HCT116 (cell line): ENCODE results near the gene SDCBP2. TPM values are rescaled to one million over a fixed set of nuclear protein-coding genes. Genes with fewer than 3 reads are reported as not detected.

Source experiments
- ATAC-seq: fragments of 200-7000 bp; cut with Tn5 transposase; 2 replicates; pipeline ENCODE4 v1.9.1; 2020; ENCODE audit warnings: mild to moderate bottlenecking, moderate library complexity
- BruUV-seq: library from RNA; stranded (reverse); fragments of 400-500 nt; replicated peaks from 2 replicates; lab custom pipeline; 2021; lab: Mats Ljungman, UMichigan
- CTCF ChIA-PET: fragments of 300-600 bp; sonication (Branson Sonifier 250); formaldehyde crosslinking; loops from one replicate; lab custom pipeline; 2021; ENCODE audit warnings: antibody characterized with exemption; lab: Charles Lee
- POLR2A ChIA-PET: fragments of 300-600, 350-600 bp; sonication (Branson Sonifier 250); formaldehyde crosslinking; loops from one replicate; lab custom pipeline; 2021; ENCODE audit warnings: antibody characterized with exemption; lab: Charles Lee
- RAD21 ChIA-PET, 2 experiments: fragments of 300-600 bp; sonication (Branson Sonifier 250); formaldehyde crosslinking; loops; one replicate each; lab custom pipeline; 2023; ENCODE audit warnings: low total read pairs in 2 of 2; ENCODE audit not compliant: uncharacterized antibody in 2 of 2, unreplicated experiment in 2 of 2, low non-redundant PET in 1 of 2; lab: Charles Lee
- DNase-seq: peaks from one replicate; pipeline ENCODE4 v3.0.0-alpha.2; 2010; ENCODE audit warnings: low read depth, low spot score
- H2AFZ ChIP-seq: fragments of 200-600 bp; shearing (Covaris generic), sonication (generic); 2 replicates; pipeline ENCODE4 v1.6.1; 2017; ENCODE audit warnings: low read depth, mixed run types, mixed read lengths, antibody characterized with exemption, low read length; ENCODE audit not compliant: poor library complexity, severe bottlenecking
- H3K27ac ChIP-seq: 2 replicates; pipeline ENCODE4 v1.5.1; 2012; ENCODE audit warnings: low read depth, low read length
- H3K27me3 ChIP-seq: fragments of 200-600 bp; sonication (generic); 2 replicates; pipeline ENCODE4 v1.6.1; 2016; ENCODE audit warnings: mixed run types, low read length, mixed read lengths; ENCODE audit not compliant: insufficient read depth
- H3K36me3 ChIP-seq, 2 experiments: fragments of 200-500 bp in 1 of 2; fragments of 200-600 bp in 1 of 2; sonication (Bioruptor generic) in 1 of 2; sonication (generic) in 1 of 2; 2 replicates each; pipeline versions ENCODE4 v1.5.1 to v1.6.1; 2014 to 2016; ENCODE audit warnings: low read length in 2 of 2, inconsistent platforms in 1 of 2, mixed read lengths in 1 of 2, mixed run types in 1 of 2; ENCODE audit not compliant: insufficient read depth in 2 of 2, control insufficient read depth in 1 of 2
- H3K4me1 ChIP-seq, 2 experiments: fragments of 200-600 bp in 1 of 2; sonication (generic) in 1 of 2; 2 replicates each; pipeline versions ENCODE4 v1.5.1 to v1.6.1; 2012 to 2017; ENCODE audit warnings: low read length in 2 of 2, inconsistent platforms in 1 of 2, mild to moderate bottlenecking in 1 of 2, mixed read lengths in 1 of 2, mixed run types in 1 of 2, moderate library complexity in 1 of 2; ENCODE audit not compliant: insufficient read depth in 2 of 2, control insufficient read depth in 1 of 2
- H3K4me2 ChIP-seq: fragments of 200-600 bp; sonication (generic); 2 replicates; pipeline ENCODE4 v1.6.1; 2017; ENCODE audit warnings: mixed run types, low read length, mixed read lengths
- H3K4me3 ChIP-seq, 2 experiments: fragments of 200-600 bp in 1 of 2; sonication (generic) in 1 of 2; replicated peaks in 1 of 2; 2 replicates each; pipeline ENCODE4 v1.5.1; 2011 to 2016; ENCODE audit warnings: low read length in 2 of 2, control low read depth in 1 of 2, low read depth in 1 of 2, mild to moderate bottlenecking in 1 of 2, mixed read lengths in 1 of 2, mixed run types in 1 of 2
- H3K79me2 ChIP-seq: fragments of 200-600 bp; sonication (generic); 2 replicates; pipeline ENCODE4 v1.6.1; 2017; ENCODE audit warnings: mild to moderate bottlenecking, mixed run types, low read length, moderate library complexity, mixed read lengths; ENCODE audit not compliant: insufficient read depth
- H3K9ac ChIP-seq: fragments of 200-600 bp; sonication (generic); 2 replicates; pipeline ENCODE4 v1.6.1; 2016; ENCODE audit warnings: low read length, mixed read lengths
- H3K9me2 ChIP-seq: fragments of 200-600 bp; sonication (generic), shearing (Covaris generic); 2 replicates; pipeline ENCODE4 v1.6.1; 2017; ENCODE audit warnings: mixed run types, mild to moderate bottlenecking, moderate library complexity; ENCODE audit not compliant: insufficient read depth
- H3K9me3 ChIP-seq, 2 experiments: fragments of 200-500 bp in 1 of 2; fragments of 200-600 bp in 1 of 2; sonication (Bioruptor generic) in 1 of 2; sonication (generic) in 1 of 2; 2 replicates each; pipeline ENCODE4 v1.6.1; 2014 to 2017; ENCODE audit warnings: low read length in 2 of 2, mixed read lengths in 2 of 2, inconsistent platforms in 1 of 2, low read depth in 1 of 2, mild to moderate bottlenecking in 1 of 2, mixed run types in 1 of 2, moderate library complexity in 1 of 2; ENCODE audit not compliant: control insufficient read depth in 1 of 2, insufficient read depth in 1 of 2
- H4K20me1 ChIP-seq: fragments of 200-600 bp; sonication (generic), shearing (Covaris generic); 2 replicates; pipeline ENCODE4 v1.6.1; 2017; ENCODE audit warnings: mixed run types, mild to moderate bottlenecking, moderate library complexity; ENCODE audit not compliant: insufficient read depth
- CBX3 ChIP-seq: IDR thresholded peaks from 2 replicates; pipeline ENCODE4 v1.6.1; 2012; ENCODE audit warnings: low read depth
- EGR1 ChIP-seq: IDR thresholded peaks from 2 replicates; pipeline ENCODE4 v1.6.1; 2012; ENCODE audit warnings: low read depth
- ELF1 ChIP-seq: IDR thresholded peaks from 2 replicates; pipeline ENCODE4 v1.6.1; 2012; ENCODE audit warnings: low read depth, borderline replicate concordance
- EZH2 ChIP-seq: fragments of 200-600 bp; sonication (generic); IDR thresholded peaks from 2 replicates; pipeline ENCODE4 v1.6.1; 2017; ENCODE audit warnings: antibody characterized with exemption, mixed run types
- FOSL1 ChIP-seq: IDR thresholded peaks from 2 replicates; pipeline ENCODE4 v1.6.1; 2012; ENCODE audit warnings: low read depth
- JUND ChIP-seq: IDR thresholded peaks from 2 replicates; pipeline ENCODE4 v1.6.1; 2012
- POLR2AphosphoS5 ChIP-seq: IDR thresholded peaks from 2 replicates; pipeline ENCODE4 v1.6.1; 2011; ENCODE audit warnings: mild to moderate bottlenecking, low read depth, low read length, moderate library complexity
- RAD21 ChIP-seq: IDR thresholded peaks from 2 replicates; pipeline ENCODE4 v1.6.1; 2012; ENCODE audit warnings: low read depth, mild to moderate bottlenecking
- SIN3A ChIP-seq: IDR thresholded peaks from 2 replicates; pipeline ENCODE4 v1.6.1; 2012; ENCODE audit warnings: low read depth
- SP1 ChIP-seq: IDR thresholded peaks from 2 replicates; pipeline ENCODE4 v1.6.1; 2012; ENCODE audit warnings: low read depth
- YY1 ChIP-seq: IDR thresholded peaks from 2 replicates; pipeline ENCODE4 v1.6.1; 2011; ENCODE audit warnings: low read length, low read depth, moderate library complexity, mild to moderate bottlenecking; ENCODE audit not compliant: insufficient replicate concordance; ENCODE audit errors: extremely low read depth
- ZFX ChIP-seq: fragments of 450-650 bp; IDR thresholded peaks from 2 replicates; pipeline ENCODE4 v1.6.1; 2017
- ZNF274 ChIP-seq: fragments of 200-500 bp; sonication (Bioruptor generic); IDR thresholded peaks from 2 replicates; pipeline ENCODE4 v1.6.1; 2014; ENCODE audit warnings: mild to moderate bottlenecking, low read depth, low read length, inconsistent platforms
- intact Hi-C: fragments of 100-400 bp; cut with micrococcal nuclease; formaldehyde crosslinking; loops from 2 replicates; pipeline ENCODE4 v1.10.0; 2022
- total RNA-seq: library from RNA; stranded (reverse); gene quantifications from one replicate; pipeline ENCODE4 v1.2.1, GENCODE V29; 2021; ENCODE audit not compliant: unreplicated experiment
- TF ChIP-seq, protein P1 (sequence below): IDR thresholded peaks from 2 replicates; pipeline ENCODE4 v1.6.1; 2012
- TF ChIP-seq, protein P2 (sequence below): IDR thresholded peaks from 2 replicates; pipeline ENCODE4 v1.6.1; 2012; ENCODE audit warnings: low read depth
- TF ChIP-seq, protein P3 (sequence below): IDR thresholded peaks from 2 replicates; pipeline ENCODE4 v1.6.1; 2012
- TF ChIP-seq, protein P4 (sequence below), 3 experiments: fragments of 200-600 bp in 1 of 3; sonication (generic) in 1 of 3; IDR thresholded peaks in 2 of 3; conservative IDR thresholded peaks in 1 of 3; 2 replicates each; pipeline ENCODE4 v1.5.1; 2012 to 2017; ENCODE audit warnings: low read depth in 2 of 3, low read length in 2 of 3, antibody characterized with exemption in 1 of 3, borderline replicate concordance in 1 of 3, control low read depth in 1 of 3, mild to moderate bottlenecking in 1 of 3, mixed read lengths in 1 of 3, mixed run types in 1 of 3, moderate library complexity in 1 of 3; ENCODE audit not compliant: insufficient read depth in 1 of 3
- TF ChIP-seq, protein P5 (sequence below): IDR thresholded peaks from 2 replicates; pipeline ENCODE4 v1.6.1; 2011; ENCODE audit warnings: mild to moderate bottlenecking, low read length, moderate library complexity; ENCODE audit not compliant: insufficient replicate concordance; ENCODE audit errors: extremely low read depth

SDCBP2 gene
- total RNA-seq, 1 experiment from 2014 or later: 3.4 TPM

DNA sequence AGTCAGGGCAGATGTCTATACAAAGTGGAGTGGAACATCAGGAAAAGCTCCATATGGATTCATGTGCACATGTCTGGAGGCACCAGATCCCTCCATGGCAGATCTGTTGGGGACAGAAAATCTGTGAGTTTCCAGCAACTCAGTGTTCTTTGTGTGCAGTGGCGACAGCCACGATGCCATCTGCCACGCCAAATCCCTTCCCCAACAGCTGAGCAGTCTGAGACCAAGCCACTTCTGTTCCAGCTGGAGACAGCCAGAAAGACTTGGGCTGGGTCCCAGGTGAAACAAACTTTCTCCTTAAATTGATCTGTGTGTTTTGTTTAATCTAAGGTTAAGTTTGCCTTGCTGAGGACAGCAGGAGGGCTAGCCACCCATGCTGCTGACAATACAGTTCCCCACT, 41.0 kb upstream of the SDCBP2 start:
- TF ChIP-seq SP1 (no peak), POLR2AphosphoS5 (no peak), RAD21 (no peak), SIN3A (no peak), EGR1 (no peak), EZH2 (no peak), FOSL1 (no peak), JUND (no peak), YY1 (no peak), ELF1 (no peak), CBX3 (no peak), ZNF274 (no peak), ZFX (no peak)
- TF ChIP-seq, protein P1, sequence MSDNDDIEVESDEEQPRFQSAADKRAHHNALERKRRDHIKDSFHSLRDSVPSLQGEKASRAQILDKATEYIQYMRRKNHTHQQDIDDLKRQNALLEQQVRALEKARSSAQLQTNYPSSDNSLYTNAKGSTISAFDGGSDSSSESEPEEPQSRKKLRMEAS: no peak
- TF ChIP-seq, protein P2, sequence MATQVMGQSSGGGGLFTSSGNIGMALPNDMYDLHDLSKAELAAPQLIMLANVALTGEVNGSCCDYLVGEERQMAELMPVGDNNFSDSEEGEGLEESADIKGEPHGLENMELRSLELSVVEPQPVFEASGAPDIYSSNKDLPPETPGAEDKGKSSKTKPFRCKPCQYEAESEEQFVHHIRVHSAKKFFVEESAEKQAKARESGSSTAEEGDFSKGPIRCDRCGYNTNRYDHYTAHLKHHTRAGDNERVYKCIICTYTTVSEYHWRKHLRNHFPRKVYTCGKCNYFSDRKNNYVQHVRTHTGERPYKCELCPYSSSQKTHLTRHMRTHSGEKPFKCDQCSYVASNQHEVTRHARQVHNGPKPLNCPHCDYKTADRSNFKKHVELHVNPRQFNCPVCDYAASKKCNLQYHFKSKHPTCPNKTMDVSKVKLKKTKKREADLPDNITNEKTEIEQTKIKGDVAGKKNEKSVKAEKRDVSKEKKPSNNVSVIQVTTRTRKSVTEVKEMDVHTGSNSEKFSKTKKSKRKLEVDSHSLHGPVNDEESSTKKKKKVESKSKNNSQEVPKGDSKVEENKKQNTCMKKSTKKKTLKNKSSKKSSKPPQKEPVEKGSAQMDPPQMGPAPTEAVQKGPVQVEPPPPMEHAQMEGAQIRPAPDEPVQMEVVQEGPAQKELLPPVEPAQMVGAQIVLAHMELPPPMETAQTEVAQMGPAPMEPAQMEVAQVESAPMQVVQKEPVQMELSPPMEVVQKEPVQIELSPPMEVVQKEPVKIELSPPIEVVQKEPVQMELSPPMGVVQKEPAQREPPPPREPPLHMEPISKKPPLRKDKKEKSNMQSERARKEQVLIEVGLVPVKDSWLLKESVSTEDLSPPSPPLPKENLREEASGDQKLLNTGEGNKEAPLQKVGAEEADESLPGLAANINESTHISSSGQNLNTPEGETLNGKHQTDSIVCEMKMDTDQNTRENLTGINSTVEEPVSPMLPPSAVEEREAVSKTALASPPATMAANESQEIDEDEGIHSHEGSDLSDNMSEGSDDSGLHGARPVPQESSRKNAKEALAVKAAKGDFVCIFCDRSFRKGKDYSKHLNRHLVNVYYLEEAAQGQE: no peak
- TF ChIP-seq, protein P3, sequence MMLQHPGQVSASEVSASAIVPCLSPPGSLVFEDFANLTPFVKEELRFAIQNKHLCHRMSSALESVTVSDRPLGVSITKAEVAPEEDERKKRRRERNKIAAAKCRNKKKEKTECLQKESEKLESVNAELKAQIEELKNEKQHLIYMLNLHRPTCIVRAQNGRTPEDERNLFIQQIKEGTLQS: no peak
- TF ChIP-seq, protein P4, sequence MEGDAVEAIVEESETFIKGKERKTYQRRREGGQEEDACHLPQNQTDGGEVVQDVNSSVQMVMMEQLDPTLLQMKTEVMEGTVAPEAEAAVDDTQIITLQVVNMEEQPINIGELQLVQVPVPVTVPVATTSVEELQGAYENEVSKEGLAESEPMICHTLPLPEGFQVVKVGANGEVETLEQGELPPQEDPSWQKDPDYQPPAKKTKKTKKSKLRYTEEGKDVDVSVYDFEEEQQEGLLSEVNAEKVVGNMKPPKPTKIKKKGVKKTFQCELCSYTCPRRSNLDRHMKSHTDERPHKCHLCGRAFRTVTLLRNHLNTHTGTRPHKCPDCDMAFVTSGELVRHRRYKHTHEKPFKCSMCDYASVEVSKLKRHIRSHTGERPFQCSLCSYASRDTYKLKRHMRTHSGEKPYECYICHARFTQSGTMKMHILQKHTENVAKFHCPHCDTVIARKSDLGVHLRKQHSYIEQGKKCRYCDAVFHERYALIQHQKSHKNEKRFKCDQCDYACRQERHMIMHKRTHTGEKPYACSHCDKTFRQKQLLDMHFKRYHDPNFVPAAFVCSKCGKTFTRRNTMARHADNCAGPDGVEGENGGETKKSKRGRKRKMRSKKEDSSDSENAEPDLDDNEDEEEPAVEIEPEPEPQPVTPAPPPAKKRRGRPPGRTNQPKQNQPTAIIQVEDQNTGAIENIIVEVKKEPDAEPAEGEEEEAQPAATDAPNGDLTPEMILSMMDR (IDR thresholded peaks at IDR 0.05 in 2 of 3, conservative IDR thresholded peaks at IDR 0.05 in 1 of 3; ENCODE audit: borderline replicate concordance in 1 of 3, insufficient read depth in 1 of 3, low read depth in 2 of 3, low read length in 2 of 3): no peak
- TF ChIP-seq, protein P5, sequence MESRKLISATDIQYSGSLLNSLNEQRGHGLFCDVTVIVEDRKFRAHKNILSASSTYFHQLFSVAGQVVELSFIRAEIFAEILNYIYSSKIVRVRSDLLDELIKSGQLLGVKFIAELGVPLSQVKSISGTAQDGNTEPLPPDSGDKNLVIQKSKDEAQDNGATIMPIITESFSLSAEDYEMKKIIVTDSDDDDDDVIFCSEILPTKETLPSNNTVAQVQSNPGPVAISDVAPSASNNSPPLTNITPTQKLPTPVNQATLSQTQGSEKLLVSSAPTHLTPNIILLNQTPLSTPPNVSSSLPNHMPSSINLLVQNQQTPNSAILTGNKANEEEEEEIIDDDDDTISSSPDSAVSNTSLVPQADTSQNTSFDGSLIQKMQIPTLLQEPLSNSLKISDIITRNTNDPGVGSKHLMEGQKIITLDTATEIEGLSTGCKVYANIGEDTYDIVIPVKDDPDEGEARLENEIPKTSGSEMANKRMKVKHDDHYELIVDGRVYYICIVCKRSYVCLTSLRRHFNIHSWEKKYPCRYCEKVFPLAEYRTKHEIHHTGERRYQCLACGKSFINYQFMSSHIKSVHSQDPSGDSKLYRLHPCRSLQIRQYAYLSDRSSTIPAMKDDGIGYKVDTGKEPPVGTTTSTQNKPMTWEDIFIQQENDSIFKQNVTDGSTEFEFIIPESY: no peak
- RAD21 ChIA-PET: no interaction called here
- no peaks in the 10 kb centered on the region for H3K9me2 ChIP-seq
- CTCF ChIA-PET: no interaction called here
- H3K36me3 ChIP-seq: peaks cover 25 to 47% of the 10 kb centered on the region in 2 experiments
- DNase-seq (no peak), ATAC-seq (no peak)
- H3K27me3 ChIP-seq: no peaks in the 10 kb centered on the region
- POLR2A ChIA-PET: no interaction called here
- H3K79me2 ChIP-seq: peaks cover 68% of the 10 kb centered on the region
- intact Hi-C loops: no loop called here
- H3K4me2 ChIP-seq: no peak overlapping the region
- peaks cover 14% of the 10 kb centered on the region for H4K20me1 ChIP-seq
- peaks cover 0 to 6% of the 10 kb centered on the region in 2 experiments; a peak in 2 of 4 replicates for H3K4me1 ChIP-seq
- BruUV-seq: no TSS peak
- H3K4me3 ChIP-seq: no peak overlapping the region
- no peak overlapping the region for H3K27ac ChIP-seq
- no peaks in the 10 kb centered on the region for H3K9me3 ChIP-seq
- H3K9ac ChIP-seq: no peak overlapping the region
- no peak overlapping the region for H2AFZ ChIP-seq
